HG03066 (cell line): Measurements from ENCODE around the gene PRKCE.

Source experiments
- ATAC-seq: cut with Tn5 transposase; IDR thresholded peaks from one replicate; pipeline ENCODE4 v1.9.1; 2021; ENCODE audit warnings: low read depth; ENCODE audit not compliant: unreplicated experiment

Gene PRKCE

GRCh38 chr2:45651415-45652089 is at the start of gene PRKCE:
Gene PRKCE (plus strand): TSS chr2:45651675.
- ATAC-seq, result peak; percentile 18

DNA sequence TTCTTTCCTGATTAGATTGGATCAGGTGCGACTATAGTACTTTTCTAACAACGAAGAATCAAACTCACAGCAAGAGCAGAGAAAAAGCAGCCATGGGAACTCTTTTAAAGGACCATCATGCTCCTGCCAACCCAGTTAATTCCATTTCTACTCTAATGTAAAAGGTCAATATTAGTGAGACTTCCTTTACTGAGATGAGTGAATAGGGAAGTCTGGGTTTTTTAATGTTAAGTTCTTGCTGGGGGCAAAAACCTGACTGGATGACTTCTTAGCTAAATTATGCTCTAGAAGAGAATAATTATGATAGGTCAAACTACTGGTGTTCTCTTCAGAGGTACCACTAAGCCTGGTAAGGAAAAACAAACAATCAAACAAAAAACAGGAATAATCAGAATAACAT is 48.9 kb upstream of the PRKCE start:
- no peak for ATAC-seq

- no peak for ATAC-seq
Observed at GRCh38 chr2:45605116-45605515, 46.4 kb upstream of the PRKCE start.

DNA sequence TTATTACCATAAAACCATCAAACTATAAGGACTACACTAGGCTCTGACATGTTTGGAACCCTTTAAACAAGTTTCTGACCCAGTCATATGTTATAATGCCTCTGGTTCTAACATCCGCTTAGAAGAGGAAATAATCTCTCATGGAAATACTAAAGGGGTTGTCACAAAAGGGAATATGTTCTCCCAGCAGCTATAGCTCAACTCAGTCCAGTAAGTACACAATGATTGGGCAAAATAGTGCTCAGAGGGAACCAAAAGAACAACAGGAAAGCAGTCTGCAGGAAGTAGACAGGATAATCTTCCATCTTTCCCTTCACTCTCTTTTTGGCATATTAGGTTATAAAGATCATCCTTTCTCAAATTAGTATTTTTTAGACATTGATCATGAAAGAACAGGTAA is 44.7 kb upstream of the PRKCE start:
- no peak for ATAC-seq

- ATAC-seq, result no peak
Observed at GRCh38 chr2:45607701-45608100, 43.8 kb upstream of the PRKCE start.

DNA sequence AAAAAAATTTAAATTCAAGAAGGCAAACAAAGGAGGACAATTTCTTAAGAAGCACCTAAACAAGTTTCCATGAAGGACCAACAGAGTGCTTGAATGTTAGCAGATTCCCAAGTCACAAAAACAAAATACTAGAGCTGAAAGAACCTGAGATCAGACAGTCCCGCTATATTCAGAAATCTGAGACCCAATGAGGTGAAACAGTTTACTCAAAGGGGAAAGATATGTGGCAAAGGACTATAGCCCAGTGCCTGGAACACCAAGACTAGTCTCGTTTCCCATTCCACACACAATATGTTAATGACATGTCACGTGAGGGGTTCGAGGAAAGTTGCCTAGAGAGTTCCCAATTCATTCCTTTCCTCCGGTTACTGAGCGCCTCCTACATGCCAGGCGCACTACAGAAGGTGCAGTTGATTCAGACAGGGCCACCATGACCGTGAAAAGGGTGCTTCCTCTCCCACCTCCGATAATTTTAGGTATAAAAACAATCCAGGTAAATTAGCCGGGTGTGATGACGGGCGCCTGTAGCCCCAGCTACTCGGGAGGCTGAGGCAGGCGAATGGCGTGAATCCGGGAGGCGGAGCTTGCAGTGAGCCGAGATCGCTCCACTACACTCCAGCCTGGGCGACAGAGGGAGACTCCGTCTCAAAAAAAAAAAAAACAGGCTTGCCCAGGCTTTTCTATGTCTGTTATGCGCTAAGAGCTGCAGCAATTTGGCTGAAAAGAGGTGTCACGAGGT is 41.0 kb upstream of the PRKCE start:
- ATAC-seq, result peak; percentile 57

GRCh38 chr2:45611020-45611859 is 40.2 kb upstream of the PRKCE start, which contains the start of gene SRBD1:
Gene SRBD1 (minus strand): TSS chr2:45611267. CDS start chr2:45605441, 5,826 bp downstream.
- ATAC-seq, result peak; percentile 89

DNA sequence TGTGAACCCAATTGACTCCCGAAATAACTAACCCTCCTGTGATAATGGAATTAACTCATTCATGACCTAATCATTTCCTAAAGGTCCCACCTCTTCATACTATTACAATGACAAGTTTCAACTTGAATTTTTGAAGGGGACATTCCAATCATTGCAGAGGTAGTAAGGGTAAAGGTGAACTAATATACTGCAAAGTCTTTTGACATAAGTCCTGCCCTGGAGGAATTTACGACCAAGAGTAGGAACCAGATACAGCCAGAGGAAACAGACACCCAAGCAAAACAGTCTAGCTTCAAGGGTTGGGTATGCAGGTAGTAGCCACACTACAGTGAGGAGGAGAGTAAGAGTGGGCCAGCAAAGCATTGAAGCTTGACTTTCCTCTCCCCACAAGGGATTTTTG is 39.2 kb upstream of the PRKCE start:
- no peak for ATAC-seq

DNA sequence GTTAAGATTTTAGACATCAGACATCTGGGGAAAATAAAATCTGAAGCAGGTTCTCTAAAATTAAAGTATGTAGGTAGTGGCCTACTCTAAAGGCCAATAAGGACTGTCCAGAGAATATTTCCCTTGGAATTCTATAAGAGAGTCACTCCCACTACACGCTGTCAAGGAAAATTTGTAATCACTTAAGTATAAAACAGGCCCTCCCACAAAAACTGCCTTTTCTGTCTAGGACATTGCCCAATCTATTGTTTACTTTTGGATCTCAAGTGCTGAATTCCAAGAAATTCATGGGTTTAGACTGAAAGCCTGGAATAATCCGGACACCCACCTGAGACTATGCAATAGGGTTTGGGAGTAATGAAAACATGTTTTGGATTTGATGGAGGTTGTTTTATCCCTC is 38.7 kb upstream of the PRKCE start:
- no peak for ATAC-seq

- ATAC-seq, result no peak
Observed at GRCh38 chr2:45614330-45614729, 37.1 kb upstream of the PRKCE start.

DNA sequence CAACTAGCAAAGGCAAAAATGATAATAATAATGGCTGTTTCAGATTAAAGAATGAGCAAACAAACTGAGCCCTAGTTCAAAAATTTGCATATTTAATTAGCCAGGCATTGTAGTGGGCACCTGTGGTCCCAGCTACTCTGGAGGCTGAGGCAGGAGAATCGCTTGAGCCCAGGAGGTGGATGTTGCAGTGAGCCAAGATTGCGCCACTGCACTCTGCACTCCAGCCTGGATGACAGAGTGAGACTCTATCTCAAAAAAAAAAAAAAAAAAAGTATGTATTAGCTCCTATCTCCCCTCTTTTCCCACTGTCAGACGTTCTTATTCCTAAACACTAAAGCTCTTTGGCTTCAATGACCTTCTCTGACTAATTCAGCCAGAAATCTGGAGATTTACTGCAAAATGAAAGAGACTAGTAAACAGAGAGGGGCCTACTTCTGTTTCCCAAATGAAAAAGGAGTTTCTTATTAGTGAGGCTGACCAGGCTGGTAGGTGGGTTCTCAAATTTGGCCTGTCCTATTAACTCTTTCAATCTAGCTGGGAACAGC is 36.5 kb upstream of the PRKCE start:
- ATAC-seq, result no peak

DNA sequence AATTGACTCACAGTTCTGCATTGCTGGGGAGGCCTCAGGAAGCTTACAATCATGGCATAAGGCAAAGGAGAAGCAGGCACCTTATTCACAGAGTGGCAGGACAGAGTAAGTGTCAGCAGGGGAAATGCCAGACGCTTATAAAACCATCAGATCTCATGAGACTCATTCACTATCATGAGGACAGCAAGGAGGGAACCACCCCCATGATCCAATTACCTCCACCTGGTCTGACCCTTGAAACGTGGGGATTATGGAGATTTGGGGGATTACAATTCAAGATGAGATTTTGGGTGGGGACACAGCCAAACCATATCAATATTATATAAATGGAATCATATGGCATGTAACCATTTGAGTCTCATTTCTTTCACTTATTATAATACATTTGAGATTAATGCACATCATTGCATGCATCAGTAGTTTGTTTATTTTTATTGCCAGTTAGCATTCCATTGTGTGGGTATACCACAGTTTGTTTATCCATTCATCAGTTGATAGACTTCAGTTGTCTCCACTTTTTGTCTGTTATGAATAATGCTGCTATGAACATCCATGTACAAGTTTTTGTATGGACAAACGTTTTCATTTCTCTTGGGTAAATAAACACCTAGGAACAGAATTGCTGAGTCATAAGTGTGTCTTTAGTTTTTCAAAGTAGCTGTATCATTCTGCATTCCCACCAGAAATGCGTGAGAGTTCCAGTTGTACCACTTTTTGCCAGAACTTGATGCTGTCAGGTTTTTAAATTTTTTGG is 34.6 kb upstream of the PRKCE start:
- no peak for ATAC-seq

DNA sequence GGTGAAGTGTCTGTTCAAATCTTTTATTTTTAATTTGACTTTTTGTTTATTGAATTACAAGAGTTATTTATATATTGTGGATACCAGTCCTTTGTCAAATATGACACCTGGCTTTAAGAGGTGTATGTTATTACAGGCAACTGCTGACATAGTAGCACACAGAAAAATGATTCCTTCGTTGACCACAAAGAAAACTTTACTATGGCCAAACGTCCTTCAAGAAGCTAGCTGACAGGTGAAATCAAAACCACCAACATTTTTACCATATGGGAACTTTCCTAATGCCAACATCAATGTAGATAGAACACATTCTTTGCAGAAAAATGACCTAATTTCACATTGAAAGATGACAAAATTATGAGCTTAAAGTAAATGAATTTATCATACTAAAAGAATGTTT is 34.0 kb upstream of the PRKCE start:
- no peak for ATAC-seq

- no peak for ATAC-seq
Observed at GRCh38 chr2:45622336-45623075, 29.0 kb upstream of the PRKCE start.

DNA sequence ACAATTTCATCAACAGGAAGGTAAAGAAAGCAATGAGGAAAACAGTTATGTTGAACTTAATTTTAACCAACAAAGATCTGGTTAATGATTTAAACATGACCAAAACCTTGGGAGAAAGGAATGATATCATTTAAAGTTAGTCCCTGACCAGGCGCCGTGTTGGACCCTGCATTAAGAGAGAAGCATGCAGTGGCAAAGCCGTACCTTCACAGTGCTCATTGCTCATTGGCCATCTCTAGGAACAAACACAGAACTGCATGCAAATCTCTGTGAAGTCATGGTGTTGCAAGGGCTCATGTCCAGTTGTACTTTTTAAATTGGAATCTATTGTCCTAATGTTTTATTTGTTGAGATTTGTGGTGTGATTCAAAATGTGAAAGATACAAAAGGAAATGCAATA is 28.4 kb upstream of the PRKCE start:
- no peak for ATAC-seq

DNA sequence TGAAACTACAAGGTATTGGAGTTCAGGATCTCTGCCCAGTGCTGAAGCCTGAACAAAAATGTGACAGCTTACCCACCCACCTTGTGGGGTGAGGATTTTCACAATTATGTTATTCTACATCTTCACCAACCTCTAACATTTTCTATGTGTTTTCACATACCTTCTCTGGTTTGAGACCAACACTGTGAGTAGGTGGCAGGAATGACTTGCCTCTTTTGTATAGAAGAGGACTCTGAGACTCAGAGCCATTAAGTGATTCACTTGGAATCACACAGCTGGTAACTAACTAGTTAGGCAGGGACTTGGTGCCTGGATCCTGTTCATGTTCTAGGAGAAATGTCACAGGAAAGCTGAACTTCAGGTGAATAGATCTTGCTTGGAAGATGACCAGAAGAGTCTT is 25.7 kb upstream of the PRKCE start:
- ATAC-seq, result no peak

DNA sequence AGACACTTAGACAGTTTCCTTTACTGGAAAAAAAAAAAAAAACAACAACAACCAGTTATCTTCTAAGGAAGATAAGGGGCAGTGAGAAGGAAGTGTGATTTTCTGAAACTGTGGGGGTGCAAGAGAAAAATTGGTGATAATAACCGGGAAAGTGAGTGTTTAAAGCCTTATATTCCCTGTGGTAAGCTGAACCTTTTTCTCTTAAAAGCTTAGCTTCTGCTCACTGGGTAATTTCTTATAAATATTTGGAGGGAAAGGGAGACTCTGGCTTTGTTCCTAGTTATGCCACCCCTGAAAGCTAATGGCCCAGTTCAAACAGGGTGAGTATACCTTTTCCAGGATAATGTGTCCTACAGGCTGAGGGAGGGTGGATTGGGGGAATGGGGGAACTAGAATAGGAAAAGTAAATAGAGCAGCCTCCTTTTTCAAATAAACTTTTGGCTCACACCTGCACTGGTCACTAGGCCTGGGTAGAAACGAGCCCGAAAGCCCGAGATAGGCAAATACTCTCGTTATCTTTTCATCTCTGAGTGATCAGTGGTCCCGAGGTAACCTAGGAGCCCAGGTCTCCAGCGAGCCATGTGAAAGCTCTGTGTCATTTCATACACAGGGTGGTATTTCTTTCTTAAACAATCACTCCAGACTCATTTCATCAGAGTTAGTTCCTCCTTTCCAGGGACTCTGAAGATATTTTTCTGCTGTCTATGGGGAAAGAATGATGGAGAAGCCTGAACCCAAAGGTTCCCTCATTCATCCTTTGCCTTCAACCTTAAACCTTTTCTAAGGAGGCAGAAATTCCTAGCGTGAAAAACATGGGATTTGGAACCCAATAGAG is 24.9 kb upstream of the PRKCE start:
- ATAC-seq, result no peak

DNA sequence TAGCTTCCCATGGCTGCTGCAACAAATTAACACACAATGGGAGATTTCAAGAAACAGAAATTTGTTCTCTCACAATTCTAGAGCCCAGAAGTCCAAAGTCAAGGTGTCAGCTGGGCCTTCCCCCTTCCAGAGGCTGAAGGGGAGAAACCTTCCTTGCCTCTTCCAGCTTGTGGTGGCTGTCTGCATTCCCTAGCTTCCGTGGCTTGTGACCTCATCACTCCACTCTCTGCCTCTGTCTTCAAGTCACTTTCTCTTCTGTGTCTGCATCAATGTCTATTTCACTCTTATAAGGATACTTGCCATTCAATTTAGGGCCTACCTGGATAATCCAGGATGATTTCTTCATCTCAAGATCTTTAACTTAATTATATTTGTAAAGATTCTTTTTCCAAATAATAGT is 23.6 kb upstream of the PRKCE start:
- ATAC-seq, result no peak

DNA sequence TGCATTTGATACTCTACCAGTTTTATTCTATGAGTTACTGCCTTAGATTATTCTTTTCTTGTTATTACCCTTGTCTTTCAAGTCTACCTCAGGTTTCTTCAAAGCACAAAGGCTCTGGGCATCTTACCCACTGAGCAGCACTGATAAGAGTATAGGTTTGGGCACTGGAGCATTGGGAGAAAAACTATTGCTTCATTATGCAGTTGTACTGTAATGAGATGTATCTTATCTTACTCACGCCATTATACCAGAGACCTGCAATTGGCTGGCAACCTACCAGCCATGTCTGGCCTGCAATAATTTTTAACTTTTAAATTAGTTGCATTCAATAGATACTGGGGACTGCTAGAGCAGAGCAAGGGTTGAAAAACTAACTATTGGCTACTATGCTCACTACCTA is 21.5 kb upstream of the PRKCE start:
- no peak for ATAC-seq
